AG09319 (cell line): ENCODE measurements around the gene GREM2.

Experiments used
- DNase-seq: peaks from one replicate; pipeline ENCODE4 v3.0.0-alpha.2; 2010; ENCODE audit warnings: low read depth; ENCODE audit errors: extremely low read depth
- CTCF ChIP-seq: IDR thresholded peaks from 2 replicates; pipeline ENCODE4 v1.5.1; 2011; ENCODE audit warnings: low read depth, mild to moderate bottlenecking, inconsistent platforms, low read length, moderate library complexity

GREM2 gene

GRCh38 chr1:240465531-240465940 is 146.4 kb downstream of the GREM2 start:
- no peak for DNase-seq
- no peak for TF ChIP-seq CTCF

- no peak for TF ChIP-seq CTCF
- no peak for DNase-seq
These were observed 147.9 kb downstream of the GREM2 start for GRCh38 chr1:240464099-240464498.

GRCh38 chr1:240462766-240463395 is 149.1 kb downstream of the GREM2 start:
- no peak for TF ChIP-seq CTCF
- no peak for DNase-seq

GRCh38 chr1:240462277-240462676 is 149.7 kb downstream of the GREM2 start:
- TF ChIP-seq CTCF, result no peak
- DNase-seq, result no peak

GRCh38 chr1:240457203-240457602 is 154.8 kb downstream of the GREM2 start:
- no peak for DNase-seq
- no peak for TF ChIP-seq CTCF

GRCh38 chr1:240455228-240455821 is 156.6 kb downstream of the GREM2 start:
- TF ChIP-seq CTCF, result peak; percentile 30
- no peak for DNase-seq

- no peak for TF ChIP-seq CTCF
- no peak for DNase-seq
These were observed 166.6 kb downstream of the GREM2 start for GRCh38 chr1:240445369-240445768.
